Measurements from ENCODE around the gene PACSIN2. TPM values are rescaled to one million over a fixed set of nuclear protein-coding genes. Genes with fewer than 3 reads are reported as not detected.

Gene PACSIN2
- total and polyA plus RNA-seq, 8 donors: 63.4 to 149 (median 66.2) TPM

DNA sequence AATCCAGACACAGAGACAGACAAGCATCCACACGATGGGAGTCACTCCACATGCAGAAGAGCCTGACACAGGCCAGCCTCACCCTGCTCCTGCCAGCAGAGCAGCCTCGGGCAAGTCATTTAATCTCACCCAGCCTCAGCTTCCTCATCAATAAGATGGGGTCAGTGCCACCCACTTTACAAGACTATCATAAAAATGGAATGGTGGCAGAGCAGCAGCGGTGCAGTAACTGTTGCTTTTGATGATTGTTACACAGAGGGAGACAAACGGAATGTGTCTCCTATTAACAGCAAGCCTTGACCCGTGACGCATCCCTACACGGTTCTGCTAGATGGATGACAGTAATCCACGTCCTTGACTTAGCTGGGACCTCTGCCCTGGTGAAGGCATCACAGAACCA is 131.8 kb downstream of the PACSIN2 start:
- TF ChIP-seq, protein P1, sequence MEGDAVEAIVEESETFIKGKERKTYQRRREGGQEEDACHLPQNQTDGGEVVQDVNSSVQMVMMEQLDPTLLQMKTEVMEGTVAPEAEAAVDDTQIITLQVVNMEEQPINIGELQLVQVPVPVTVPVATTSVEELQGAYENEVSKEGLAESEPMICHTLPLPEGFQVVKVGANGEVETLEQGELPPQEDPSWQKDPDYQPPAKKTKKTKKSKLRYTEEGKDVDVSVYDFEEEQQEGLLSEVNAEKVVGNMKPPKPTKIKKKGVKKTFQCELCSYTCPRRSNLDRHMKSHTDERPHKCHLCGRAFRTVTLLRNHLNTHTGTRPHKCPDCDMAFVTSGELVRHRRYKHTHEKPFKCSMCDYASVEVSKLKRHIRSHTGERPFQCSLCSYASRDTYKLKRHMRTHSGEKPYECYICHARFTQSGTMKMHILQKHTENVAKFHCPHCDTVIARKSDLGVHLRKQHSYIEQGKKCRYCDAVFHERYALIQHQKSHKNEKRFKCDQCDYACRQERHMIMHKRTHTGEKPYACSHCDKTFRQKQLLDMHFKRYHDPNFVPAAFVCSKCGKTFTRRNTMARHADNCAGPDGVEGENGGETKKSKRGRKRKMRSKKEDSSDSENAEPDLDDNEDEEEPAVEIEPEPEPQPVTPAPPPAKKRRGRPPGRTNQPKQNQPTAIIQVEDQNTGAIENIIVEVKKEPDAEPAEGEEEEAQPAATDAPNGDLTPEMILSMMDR (IDR thresholded peaks at IDR 0.05): no peak
- no peak for ATAC-seq
- H3K36me3 ChIP-seq: peaks cover 0 to 100% of the 10 kb centered on the region in 2 donors
- intact Hi-C loops (cut with DNase I): no loop called here
- no peaks in the 10 kb centered on the region for H3K27me3 ChIP-seq
- H3K4me1 ChIP-seq: peaks cover 1 to 21% of the 10 kb centered on the region in 2 donors
- no peak for DNase-seq
- no peaks in the 10 kb centered on the region for H3K9me3 ChIP-seq
- no peak overlapping the region for H3K27ac ChIP-seq
- no peak overlapping the region for H3K4me3 ChIP-seq

DNA sequence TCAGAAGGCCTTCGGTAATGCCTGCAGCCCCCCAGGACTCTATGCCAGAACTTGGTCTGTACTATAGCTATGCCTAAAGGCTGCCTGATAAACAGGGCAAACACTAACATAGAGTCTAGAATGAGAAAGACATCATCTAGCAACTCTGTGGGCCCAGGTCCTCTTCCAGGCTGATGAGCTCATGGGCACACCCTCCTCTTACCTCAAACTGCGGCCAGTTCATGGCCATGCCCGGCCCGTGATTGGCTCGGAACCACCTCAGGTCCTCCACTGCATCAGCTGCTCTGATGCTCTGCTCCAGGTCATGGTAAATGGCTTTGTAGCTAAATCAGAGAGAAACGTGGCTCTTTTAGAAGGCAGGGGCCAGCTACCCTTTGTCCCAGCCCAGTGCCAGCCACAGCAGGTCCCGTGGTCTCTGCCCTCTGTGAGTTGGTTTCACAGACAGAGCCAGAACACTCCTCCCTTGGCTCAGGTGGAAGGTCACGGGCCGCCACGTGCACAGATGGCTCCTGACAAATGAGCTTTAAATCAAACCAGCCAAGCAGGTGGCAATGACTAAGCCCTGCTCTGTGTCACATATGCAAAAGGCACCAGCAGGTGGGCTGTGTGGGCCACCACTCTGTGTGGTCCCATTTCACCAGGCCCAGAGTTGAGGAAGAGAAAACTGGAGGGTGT is 132.8 kb downstream of the PACSIN2 start:
- Histone ChIP-seq H3K36me3 (peaks cover 0 to 100% of the 10 kb centered on the region in 2 donors), H3K27me3 (no peaks in the 10 kb centered on the region), H3K9me3 (no peaks in the 10 kb centered on the region), H3K4me3 (no peak overlapping the region), H3K4me1 (peaks cover 3 to 12% of the 10 kb centered on the region in 2 donors), H3K27ac (no peak overlapping the region)
- TF ChIP-seq, protein P1 (IDR thresholded peaks at IDR 0.05): no peak
- ATAC-seq (no peak), DNase-seq (no peak)
- intact Hi-C loops (cut with DNase I): no loop called here

DNA sequence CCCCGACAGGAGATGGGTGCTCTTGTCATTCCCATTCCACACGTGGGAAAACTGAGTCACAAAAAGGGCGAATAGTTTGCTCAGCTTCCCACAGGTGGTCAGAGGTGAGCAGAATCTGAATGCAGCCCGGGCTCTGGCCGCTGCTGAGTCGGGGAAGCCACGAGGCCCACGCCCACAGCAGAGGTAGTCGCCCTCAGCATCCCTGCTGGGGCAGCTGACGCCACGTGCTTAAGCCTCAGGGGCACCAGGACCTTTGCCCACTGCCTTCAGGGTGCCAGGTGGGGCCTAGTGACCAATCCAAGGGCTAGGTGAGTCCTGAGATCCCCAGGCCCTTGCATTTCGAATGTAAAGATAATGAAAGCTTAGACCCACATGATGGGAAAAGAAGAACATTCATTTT is 133.7 kb downstream of the PACSIN2 start:
- H3K36me3 ChIP-seq: peaks cover 0 to 100% of the 10 kb centered on the region in 2 donors
- intact Hi-C loops (cut with DNase I): no loop called here
- DNase-seq: no peak
- no peak overlapping the region for H3K4me3 ChIP-seq
- H3K9me3 ChIP-seq: no peaks in the 10 kb centered on the region
- TF ChIP-seq, protein P1 (IDR thresholded peaks at IDR 0.05): no peak
- peaks cover 3 to 8% of the 10 kb centered on the region in 2 donors for H3K4me1 ChIP-seq
- no peak for ATAC-seq
- H3K27ac ChIP-seq: no peak overlapping the region
- H3K27me3 ChIP-seq: no peaks in the 10 kb centered on the region

DNA sequence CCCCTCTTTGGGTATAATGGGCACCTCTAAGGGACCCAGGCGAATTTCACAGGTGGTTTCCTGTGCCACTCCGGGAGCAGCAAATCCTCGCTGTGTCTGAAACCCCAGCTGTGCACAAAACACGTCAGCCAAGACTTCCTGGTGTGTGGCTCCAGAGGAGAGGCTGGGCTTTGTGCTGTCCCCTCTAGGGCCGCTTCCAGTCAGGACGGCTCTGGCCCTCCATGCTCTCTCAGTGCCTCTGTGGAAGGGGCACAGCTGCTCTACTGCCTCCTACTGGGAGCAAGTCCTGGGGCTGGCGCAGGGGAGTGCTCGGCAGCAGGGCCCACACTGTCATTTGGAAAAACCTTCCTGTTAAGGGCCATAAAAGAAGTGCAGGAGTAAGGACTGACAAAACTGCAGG is 134.1 kb downstream of the PACSIN2 start:
- H3K27me3 ChIP-seq: no peaks in the 10 kb centered on the region
- no peaks in the 10 kb centered on the region for H3K9me3 ChIP-seq
- peaks cover 3 to 8% of the 10 kb centered on the region in 2 donors for H3K4me1 ChIP-seq
- H3K27ac ChIP-seq: no peak overlapping the region
- intact Hi-C loops (cut with DNase I): no loop called here
- no peak overlapping the region for H3K4me3 ChIP-seq
- TF ChIP-seq, protein P1 (IDR thresholded peaks at IDR 0.05): no peak
- no peak for ATAC-seq
- DNase-seq: no peak
- peaks cover 0 to 100% of the 10 kb centered on the region in 2 donors for H3K36me3 ChIP-seq

DNA sequence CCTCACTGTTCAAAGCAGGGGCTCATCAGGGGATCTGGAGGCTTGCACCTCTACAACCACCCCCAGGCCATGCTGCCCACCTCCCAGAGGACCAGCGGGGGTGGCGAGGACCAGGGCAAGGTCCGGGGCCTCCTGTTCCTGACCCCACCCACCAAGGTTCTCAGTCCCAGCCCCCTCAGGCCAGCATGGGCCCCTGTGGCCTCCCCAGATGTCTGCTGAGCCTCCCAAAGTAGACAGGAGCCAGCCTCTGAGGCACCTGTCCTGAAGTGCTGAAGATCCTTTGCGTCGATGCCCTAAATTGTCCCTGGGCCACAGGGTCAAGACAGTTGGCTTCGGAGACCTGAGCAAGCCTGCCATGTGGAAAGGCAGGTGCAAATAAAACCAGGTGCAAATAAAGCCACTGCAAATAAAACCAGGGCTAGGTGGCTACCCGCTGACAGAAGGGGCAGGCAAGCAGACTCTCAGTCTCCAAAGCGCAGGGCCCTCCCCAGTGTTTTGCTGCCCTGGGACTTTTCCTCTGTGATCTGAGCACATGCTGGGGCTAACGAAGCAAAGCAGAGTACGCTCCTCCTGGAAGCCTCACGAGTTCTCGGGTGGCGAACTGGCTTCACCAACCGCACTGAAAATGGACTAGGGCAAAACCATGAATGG is 135.5 kb downstream of the PACSIN2 start:
- Histone ChIP-seq H3K27me3 (no peaks in the 10 kb centered on the region), H3K36me3 (peaks cover 0 to 100% of the 10 kb centered on the region in 2 donors)

More for the DNA sequence above, 135.5 kb downstream of the PACSIN2 start:
- Histone ChIP-seq H3K9me3 (no peaks in the 10 kb centered on the region), H3K4me3 (no peak overlapping the region), H3K27ac (no peak overlapping the region), H3K4me1 (peaks cover 3 to 8% of the 10 kb centered on the region in 2 donors)
- TF ChIP-seq, protein P1 (IDR thresholded peaks at IDR 0.05): no peak
- intact Hi-C loops (cut with DNase I): no loop called here
- ATAC-seq: no peak
- DNase-seq: peak in 1 of 4 donors; percentile 54

All from left lung (tissue), 10 donors.